Measurements from ENCODE around the gene CABP4.

Gene CABP4

DNA sequence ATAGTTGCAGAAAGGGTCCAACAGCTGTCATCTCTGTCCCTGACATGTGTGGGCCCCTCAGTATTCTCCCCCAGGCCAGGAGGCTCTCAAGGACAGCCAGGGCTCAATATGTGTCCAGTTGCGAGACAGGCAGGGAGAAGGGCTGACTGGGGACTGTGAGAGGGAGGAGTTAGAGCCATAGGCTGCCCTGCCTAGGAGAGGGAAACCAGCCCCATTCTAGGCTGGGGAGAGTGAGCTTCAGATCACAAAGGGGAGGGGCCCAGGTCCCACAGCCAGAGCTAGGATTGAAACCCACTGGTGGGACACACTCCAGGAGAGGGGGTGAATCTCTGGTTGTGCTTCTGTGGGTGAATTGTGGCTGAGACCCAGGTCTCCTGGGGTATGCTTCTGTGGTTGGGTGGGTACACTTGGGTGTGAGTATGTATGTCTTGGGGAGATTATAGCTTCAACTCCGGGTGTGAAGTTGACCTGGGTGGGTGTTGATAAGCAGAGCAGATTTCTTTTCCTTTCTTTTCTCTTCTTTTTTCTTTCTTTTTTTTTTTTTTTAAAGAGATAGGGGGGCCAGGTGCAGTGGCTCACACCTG is 41.8 kb upstream of the CABP4 start:
- H3K4me3 ChIP-seq (IDR thresholded peaks at IDR 0.05; ENCODE audit: insufficient read depth, low read depth, low read length), result no peak overlapping the region
- TF ChIP-seq, protein P1, sequence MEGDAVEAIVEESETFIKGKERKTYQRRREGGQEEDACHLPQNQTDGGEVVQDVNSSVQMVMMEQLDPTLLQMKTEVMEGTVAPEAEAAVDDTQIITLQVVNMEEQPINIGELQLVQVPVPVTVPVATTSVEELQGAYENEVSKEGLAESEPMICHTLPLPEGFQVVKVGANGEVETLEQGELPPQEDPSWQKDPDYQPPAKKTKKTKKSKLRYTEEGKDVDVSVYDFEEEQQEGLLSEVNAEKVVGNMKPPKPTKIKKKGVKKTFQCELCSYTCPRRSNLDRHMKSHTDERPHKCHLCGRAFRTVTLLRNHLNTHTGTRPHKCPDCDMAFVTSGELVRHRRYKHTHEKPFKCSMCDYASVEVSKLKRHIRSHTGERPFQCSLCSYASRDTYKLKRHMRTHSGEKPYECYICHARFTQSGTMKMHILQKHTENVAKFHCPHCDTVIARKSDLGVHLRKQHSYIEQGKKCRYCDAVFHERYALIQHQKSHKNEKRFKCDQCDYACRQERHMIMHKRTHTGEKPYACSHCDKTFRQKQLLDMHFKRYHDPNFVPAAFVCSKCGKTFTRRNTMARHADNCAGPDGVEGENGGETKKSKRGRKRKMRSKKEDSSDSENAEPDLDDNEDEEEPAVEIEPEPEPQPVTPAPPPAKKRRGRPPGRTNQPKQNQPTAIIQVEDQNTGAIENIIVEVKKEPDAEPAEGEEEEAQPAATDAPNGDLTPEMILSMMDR (conservative IDR thresholded peaks at IDR 0.05; ENCODE audit: low read depth, low read length), result no peak
- H3K4me2 ChIP-seq, result no peak overlapping the region
- H3K4me1 ChIP-seq (ENCODE audit: low read depth, poor library complexity, severe bottlenecking), result no peaks in the 10 kb centered on the region
- peaks cover 16% of the 10 kb centered on the region; the same call in 1 of the 2 replicates for H3K27me3 ChIP-seq (ENCODE audit: insufficient read depth, low read depth)
- no peak overlapping the region for H2AFZ ChIP-seq (ENCODE audit: low read depth)
- H3K79me2 ChIP-seq (ENCODE audit: insufficient read depth, low read depth), result no peaks in the 10 kb centered on the region
- no peak overlapping the region for H3K9ac ChIP-seq
- no peaks in the 10 kb centered on the region for H4K20me1 ChIP-seq (ENCODE audit: insufficient read depth)
- no peak overlapping the region for H3K27ac ChIP-seq
- H3K36me3 ChIP-seq (ENCODE audit: insufficient read depth), result no peaks in the 10 kb centered on the region

DNA sequence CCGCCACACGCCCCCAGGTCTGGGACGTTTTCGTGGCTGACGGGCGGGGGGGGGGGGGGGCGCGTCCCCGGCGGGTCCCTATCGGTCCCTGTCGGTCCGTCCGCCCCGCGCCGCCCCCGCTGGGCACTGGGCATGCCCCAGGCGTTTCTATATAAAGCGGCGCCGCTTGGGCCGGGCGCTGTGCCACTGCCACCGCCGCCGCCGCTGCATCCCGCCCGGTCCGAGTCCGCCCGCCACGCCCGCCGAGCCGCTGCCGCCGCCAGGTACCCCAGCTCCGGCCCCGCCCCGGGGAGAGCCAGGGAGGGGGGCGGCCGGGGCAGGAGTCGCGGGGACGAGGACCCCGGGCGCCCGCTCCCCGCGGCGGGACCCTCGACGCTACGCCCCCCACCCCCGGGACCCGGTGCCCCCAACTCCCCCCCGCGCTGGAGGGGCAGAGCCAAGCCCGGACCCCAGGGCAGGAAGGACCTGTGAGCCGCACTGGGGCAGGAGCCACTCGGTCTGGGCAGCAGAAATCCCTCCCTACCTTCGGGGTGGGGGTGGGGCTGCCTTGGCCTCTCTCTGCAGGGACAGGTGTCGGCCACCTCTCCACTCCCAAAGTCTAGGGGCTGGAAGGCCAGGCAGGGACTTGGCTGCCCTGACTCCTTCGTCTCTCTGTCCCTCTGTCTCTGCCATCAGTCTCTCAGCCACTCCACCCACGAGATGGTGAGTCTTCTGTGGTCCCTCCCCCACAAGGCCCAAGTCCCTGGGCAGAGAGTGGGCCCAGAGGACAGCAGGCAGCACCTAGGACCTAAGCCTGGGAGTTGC is 39.5 kb upstream of the CABP4 start, which contains the start of gene CARNS1:
TSS of gene CARNS1 (plus strand) at position 178 of the 804 bp plus-strand sequence. CDS start at position 700, 522 bp downstream.
- H3K36me3 ChIP-seq (ENCODE audit: insufficient read depth), result no peaks in the 10 kb centered on the region
- peaks cover 16% of the 10 kb centered on the region; the same call in 1 of the 2 replicates for H3K27me3 ChIP-seq (ENCODE audit: insufficient read depth, low read depth)
- H4K20me1 ChIP-seq (ENCODE audit: insufficient read depth), result no peaks in the 10 kb centered on the region
- H2AFZ ChIP-seq (ENCODE audit: low read depth), result no peak within 1 kb of the TSS
- H3K4me1 ChIP-seq (ENCODE audit: low read depth, poor library complexity, severe bottlenecking), result peaks cover 7% of the 10 kb centered on the region
- H3K9ac ChIP-seq, result no peak within 1 kb of the TSS
- H3K4me3 ChIP-seq (IDR thresholded peaks at IDR 0.05; ENCODE audit: insufficient read depth, low read depth, low read length), result no peak within 1 kb of the TSS
- no peaks in the 10 kb centered on the region for H3K79me2 ChIP-seq (ENCODE audit: insufficient read depth, low read depth)
- TF ChIP-seq, protein P1 (conservative IDR thresholded peaks at IDR 0.05; ENCODE audit: low read depth, low read length), result no peak
- H3K27ac ChIP-seq, result no peak within 1 kb of the TSS
- no peak within 1 kb of the TSS for H3K4me2 ChIP-seq

DNA sequence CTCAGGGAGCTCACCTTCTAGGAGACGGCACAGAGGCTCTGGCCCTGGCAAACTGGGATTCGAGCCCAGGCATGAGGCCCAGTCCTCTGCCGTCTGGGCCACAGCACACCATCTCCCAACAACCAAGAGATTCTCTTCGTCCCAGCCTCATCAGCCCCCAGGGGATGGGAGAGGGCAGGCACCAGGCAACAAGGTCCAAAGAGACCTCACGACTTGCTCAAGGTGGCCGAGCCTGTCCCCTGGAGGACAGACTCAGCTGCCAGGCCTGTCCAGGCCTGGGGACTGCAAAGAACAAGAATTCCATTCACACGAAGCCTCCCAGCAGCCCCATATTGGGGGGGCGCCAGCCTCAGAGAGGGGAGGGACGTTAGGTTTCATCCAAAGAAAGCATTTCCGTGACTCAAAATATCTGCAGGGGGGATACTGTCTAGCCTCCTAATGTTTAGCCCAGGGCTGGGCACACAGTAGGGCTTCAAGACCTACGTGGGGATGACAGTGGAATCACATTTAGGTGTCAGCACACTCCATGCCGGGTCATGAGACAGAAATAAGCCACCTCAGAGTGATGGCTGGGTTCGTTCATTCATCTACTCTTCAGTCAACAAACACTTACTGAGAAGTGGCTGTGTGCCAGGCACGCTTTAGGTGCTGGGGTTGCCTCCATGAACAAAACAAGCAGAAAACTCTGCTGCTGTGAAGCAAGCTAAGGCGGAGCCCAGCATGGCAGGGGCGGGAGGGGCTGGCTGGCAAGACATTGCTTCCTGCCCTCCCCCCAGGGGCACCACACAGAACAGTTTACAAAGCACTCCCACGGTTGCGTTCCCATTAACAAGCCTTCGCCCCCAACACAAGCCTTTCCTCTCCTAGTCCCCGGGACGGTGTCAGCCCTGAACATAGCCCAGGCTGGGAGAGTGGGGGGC is 38.5 kb upstream of the CABP4 start:
- no peak overlapping the region for H3K27ac ChIP-seq
- no peaks in the 10 kb centered on the region for H4K20me1 ChIP-seq (ENCODE audit: insufficient read depth)
- no peak overlapping the region for H3K9ac ChIP-seq
- H3K79me2 ChIP-seq (ENCODE audit: insufficient read depth, low read depth), result no peaks in the 10 kb centered on the region
- H2AFZ ChIP-seq (ENCODE audit: low read depth), result no peak overlapping the region
- no peak overlapping the region for H3K4me3 ChIP-seq (IDR thresholded peaks at IDR 0.05; ENCODE audit: insufficient read depth, low read depth, low read length)
- TF ChIP-seq, protein P1 (conservative IDR thresholded peaks at IDR 0.05; ENCODE audit: low read depth, low read length), result no peak
- H3K36me3 ChIP-seq (ENCODE audit: insufficient read depth), result no peaks in the 10 kb centered on the region
- H3K27me3 ChIP-seq (ENCODE audit: insufficient read depth, low read depth), result peaks cover 12% of the 10 kb centered on the region; the same call in 1 of the 2 replicates
- H3K4me2 ChIP-seq, result no peak overlapping the region
- peaks cover 11% of the 10 kb centered on the region for H3K4me1 ChIP-seq (ENCODE audit: low read depth, poor library complexity, severe bottlenecking)

DNA sequence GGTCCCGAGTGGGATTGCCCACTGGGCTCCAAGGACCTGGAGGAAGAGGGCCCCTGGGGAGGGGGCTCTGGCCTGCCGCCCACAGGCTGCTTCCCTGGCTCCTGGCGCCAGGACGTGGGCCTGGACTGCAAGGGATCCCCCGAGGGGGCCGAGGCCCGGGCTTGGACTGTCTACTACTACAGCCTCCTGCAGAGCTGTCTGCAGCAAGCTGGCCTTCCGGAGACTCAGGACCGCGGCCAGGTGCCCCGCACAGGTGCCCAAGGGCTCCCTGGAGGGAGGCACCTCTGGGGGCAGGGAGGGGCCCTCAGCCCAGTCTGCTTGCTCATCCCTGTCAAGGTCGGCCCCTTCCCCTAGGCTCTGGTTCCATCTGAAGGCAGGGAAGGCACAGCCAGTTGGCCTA is 37.7 kb upstream of the CABP4 start:
- H3K36me3 ChIP-seq (ENCODE audit: insufficient read depth), result no peaks in the 10 kb centered on the region
- TF ChIP-seq, protein P1 (conservative IDR thresholded peaks at IDR 0.05; ENCODE audit: low read depth, low read length), result no peak
- H4K20me1 ChIP-seq (ENCODE audit: insufficient read depth), result no peaks in the 10 kb centered on the region
- H3K4me2 ChIP-seq, result no peak overlapping the region
- no peak overlapping the region for H3K27ac ChIP-seq
- no peak overlapping the region for H3K4me3 ChIP-seq (IDR thresholded peaks at IDR 0.05; ENCODE audit: insufficient read depth, low read depth, low read length)
- peaks cover 12% of the 10 kb centered on the region for H3K4me1 ChIP-seq (ENCODE audit: low read depth, poor library complexity, severe bottlenecking)
- peaks cover 10% of the 10 kb centered on the region; the same call in 1 of the 2 replicates for H3K27me3 ChIP-seq (ENCODE audit: insufficient read depth, low read depth)
- H2AFZ ChIP-seq (ENCODE audit: low read depth), result no peak overlapping the region
- H3K79me2 ChIP-seq (ENCODE audit: insufficient read depth, low read depth), result no peaks in the 10 kb centered on the region
- no peak overlapping the region for H3K9ac ChIP-seq

Data from KMS-11 (cell line).